Measurements from ENCODE around the gene FOXR1. TPM values are rescaled to one million over a fixed set of nuclear protein-coding genes. Genes with fewer than 3 reads are reported as not detected.

FOXR1 gene
- total RNA-seq, 1 donor from 2014 or later: not detected

- Histone ChIP-seq H3K4me3 (ENCODE audit: insufficient read depth, low read depth, low read length) (no peak overlapping the region), H3K79me2 (ENCODE audit: insufficient read depth, low read length) (no peaks in the 10 kb centered on the region), H3K4me1 (ENCODE audit: insufficient read depth, low read length) (no peaks in the 10 kb centered on the region), H3K36me3 (ENCODE audit: insufficient read depth, low read length) (no peaks in the 10 kb centered on the region), H3K4me2 (ENCODE audit: low read length) (no peak overlapping the region), H3K27ac (ENCODE audit: low read depth, low read length) (no peak overlapping the region), H3K9ac (ENCODE audit: low read length) (no peak overlapping the region), H3K27me3 (ENCODE audit: insufficient read depth, low read length) (peaks cover 24% of the 10 kb centered on the region), H2AFZ (ENCODE audit: low read depth, low read length) (no peak overlapping the region), H3K9me3 (ENCODE audit: insufficient read depth, low read depth, low read length) (no peaks in the 10 kb centered on the region), H4K20me1 (ENCODE audit: insufficient read depth, low read length) (no peaks in the 10 kb centered on the region)
- Mint-ChIP-seq H3K4me3 (ENCODE audit: unreplicated experiment) (no peak overlapping the region), H3K4me1 (ENCODE audit: low read depth, unreplicated experiment) (no peaks in the 10 kb centered on the region), H3K9me3 (ENCODE audit: unreplicated experiment) (no peaks in the 10 kb centered on the region), H3K27ac (ENCODE audit: unreplicated experiment) (peak overlapping the region; percentile 12), H3K36me3 (ENCODE audit: low read depth, unreplicated experiment) (no peaks in the 10 kb centered on the region), H3K27me3 (ENCODE audit: low read depth, unreplicated experiment) (peaks cover 70% of the 10 kb centered on the region)
- TF ChIP-seq CTCF (IDR thresholded peaks at IDR 0.05; ENCODE audit: insufficient read depth, low read depth, low read length) (no peak), EZH2 (IDR thresholded peaks at IDR 0.05; ENCODE audit: insufficient read depth, low read length) (no peak)
- FAIRE-seq: no peak
- DNase-seq (ENCODE audit: low read depth): no peak
Measured at GRCh38 chr11:118957549-118957948, 14.0 kb upstream of the FOXR1 start.

GRCh38 chr11:118957968-118958367 lies 13.6 kb upstream of the FOXR1 start:
- H4K20me1 ChIP-seq (ENCODE audit: insufficient read depth, low read length): no peaks in the 10 kb centered on the region
- no peaks in the 10 kb centered on the region for H3K79me2 ChIP-seq (ENCODE audit: insufficient read depth, low read length)
- Mint-ChIP-seq H3K4me1 (ENCODE audit: low read depth, unreplicated experiment) (no peaks in the 10 kb centered on the region), H3K4me3 (ENCODE audit: unreplicated experiment) (no peak overlapping the region), H3K36me3 (ENCODE audit: low read depth, unreplicated experiment) (no peaks in the 10 kb centered on the region), H3K27me3 (ENCODE audit: low read depth, unreplicated experiment) (peaks cover 66% of the 10 kb centered on the region), H3K9me3 (ENCODE audit: unreplicated experiment) (no peaks in the 10 kb centered on the region), H3K27ac (ENCODE audit: unreplicated experiment) (no peak overlapping the region)
- H3K4me1 ChIP-seq (ENCODE audit: insufficient read depth, low read length): no peaks in the 10 kb centered on the region
- H3K9me3 ChIP-seq (ENCODE audit: insufficient read depth, low read depth, low read length): no peaks in the 10 kb centered on the region
- DNase-seq (ENCODE audit: low read depth): no peak
- no peak for TF ChIP-seq EZH2 (IDR thresholded peaks at IDR 0.05; ENCODE audit: insufficient read depth, low read length)
- TF ChIP-seq CTCF (IDR thresholded peaks at IDR 0.05; ENCODE audit: insufficient read depth, low read depth, low read length): no peak
- no peak overlapping the region for H3K27ac ChIP-seq (ENCODE audit: low read depth, low read length)
- no peak overlapping the region for H3K9ac ChIP-seq (ENCODE audit: low read length)
- H3K36me3 ChIP-seq (ENCODE audit: insufficient read depth, low read length): no peaks in the 10 kb centered on the region
- H3K4me3 ChIP-seq (ENCODE audit: insufficient read depth, low read depth, low read length): no peak overlapping the region
- no peak overlapping the region for H2AFZ ChIP-seq (ENCODE audit: low read depth, low read length)
- FAIRE-seq: no peak
- peaks cover 21% of the 10 kb centered on the region for H3K27me3 ChIP-seq (ENCODE audit: insufficient read depth, low read length)
- H3K4me2 ChIP-seq (ENCODE audit: low read length): no peak overlapping the region

- no peaks in the 10 kb centered on the region for H3K4me1 Mint-ChIP-seq (ENCODE audit: low read depth, unreplicated experiment)
- no peak overlapping the region for H3K9ac ChIP-seq (ENCODE audit: low read length)
- H3K27me3 ChIP-seq (ENCODE audit: insufficient read depth, low read length): peaks cover 18% of the 10 kb centered on the region
- no peak overlapping the region for H3K4me3 ChIP-seq (ENCODE audit: insufficient read depth, low read depth, low read length)
- no peaks in the 10 kb centered on the region for H3K4me1 ChIP-seq (ENCODE audit: insufficient read depth, low read length)
- H3K27ac Mint-ChIP-seq (ENCODE audit: unreplicated experiment): no peak overlapping the region
- H3K36me3 ChIP-seq (ENCODE audit: insufficient read depth, low read length): no peaks in the 10 kb centered on the region
- no peak for TF ChIP-seq CTCF (IDR thresholded peaks at IDR 0.05; ENCODE audit: insufficient read depth, low read depth, low read length)
- no peak for TF ChIP-seq EZH2 (IDR thresholded peaks at IDR 0.05; ENCODE audit: insufficient read depth, low read length)
- no peaks in the 10 kb centered on the region for H3K36me3 Mint-ChIP-seq (ENCODE audit: low read depth, unreplicated experiment)
- DNase-seq (ENCODE audit: low read depth): no peak
- no peak for FAIRE-seq
- no peak overlapping the region for H3K4me2 ChIP-seq (ENCODE audit: low read length)
- H3K79me2 ChIP-seq (ENCODE audit: insufficient read depth, low read length): no peaks in the 10 kb centered on the region
- H3K27ac ChIP-seq (ENCODE audit: low read depth, low read length): no peak overlapping the region
- H3K9me3 Mint-ChIP-seq (ENCODE audit: unreplicated experiment): no peaks in the 10 kb centered on the region
- no peaks in the 10 kb centered on the region for H3K9me3 ChIP-seq (ENCODE audit: insufficient read depth, low read depth, low read length)
- no peaks in the 10 kb centered on the region for H4K20me1 ChIP-seq (ENCODE audit: insufficient read depth, low read length)
- H2AFZ ChIP-seq (ENCODE audit: low read depth, low read length): no peak overlapping the region
- no peak overlapping the region for H3K4me3 Mint-ChIP-seq (ENCODE audit: unreplicated experiment)
- peaks cover 62% of the 10 kb centered on the region for H3K27me3 Mint-ChIP-seq (ENCODE audit: low read depth, unreplicated experiment)
Measured at GRCh38 chr11:118958577-118958976, 13.0 kb upstream of the FOXR1 start.
